GM23338 (cell line): ENCODE measurements around the gene PHACTR1. TPM values are rescaled to one million over a fixed set of nuclear protein-coding genes. Genes with fewer than 3 reads are reported as not detected.

Source experiments
- ATAC-seq: fragments of 200-7000 bp; cut with Tn5 transposase; 3 replicates; pipeline ENCODE4 v1.9.1; 2020
- DNase-seq: peaks from one replicate; pipeline ENCODE4 v3.0.0-alpha.2; 2015; ENCODE audit warnings: low spot score
- H2AFZ ChIP-seq: fragments of 200-600 bp; sonication (generic); 2 replicates; pipeline ENCODE4 v1.8.0; 2016; ENCODE audit warnings: antibody characterized with exemption, mild to moderate bottlenecking, moderate library complexity
- H3F3A ChIP-seq: fragments of 200-600 bp; sonication (generic); replicated peaks from 2 replicates; pipeline ENCODE4 v1.8.0; 2017; ENCODE audit warnings: antibody characterized with exemption, mixed run types, low read depth
- H3K27ac ChIP-seq: fragments of 200-600 bp; sonication (generic); 2 replicates; pipeline ENCODE4 v1.6.1; 2016; ENCODE audit warnings: low read depth
- H3K27me3 ChIP-seq: fragments of 200-600 bp; sonication (generic); 2 replicates; pipeline ENCODE4 v1.8.0; 2016; ENCODE audit warnings: mild to moderate bottlenecking, mixed run types, moderate library complexity; ENCODE audit not compliant: insufficient read depth
- H3K36me3 ChIP-seq: fragments of 200-600 bp; sonication (generic); 2 replicates; pipeline ENCODE4 v1.8.0; 2016; ENCODE audit warnings: mild to moderate bottlenecking; ENCODE audit not compliant: insufficient read depth
- H3K4me1 ChIP-seq: fragments of 200-600 bp; sonication (generic); 2 replicates; pipeline ENCODE4 v1.8.0; 2016; ENCODE audit warnings: mild to moderate bottlenecking, moderate library complexity; ENCODE audit not compliant: insufficient read depth
- H3K4me2 ChIP-seq: fragments of 200-600 bp; sonication (generic); 2 replicates; pipeline ENCODE4 v1.7.1; 2017; ENCODE audit warnings: mixed run types
- H3K4me3 ChIP-seq: fragments of 200-600 bp; sonication (generic); 2 replicates; pipeline ENCODE4 v1.6.1; 2016; ENCODE audit warnings: mixed run types
- H3K79me2 ChIP-seq: fragments of 200-600 bp; sonication (generic); replicated peaks from 2 replicates; pipeline ENCODE4 v1.8.0; 2017; ENCODE audit warnings: mild to moderate bottlenecking; ENCODE audit not compliant: insufficient read depth
- H3K9me2 ChIP-seq: fragments of 200-600 bp; sonication (generic); 2 replicates; pipeline ENCODE4 v1.8.0; 2017; ENCODE audit not compliant: insufficient read depth
- H4K20me1 ChIP-seq: fragments of 200-600 bp; sonication (generic); replicated peaks from 2 replicates; pipeline ENCODE4 v1.8.0; 2017; ENCODE audit warnings: mild to moderate bottlenecking; ENCODE audit not compliant: insufficient read depth
- H3K27ac Mint-ChIP-seq: 2 replicates; pipeline ENCODE4 v1.8.0; 2020; ENCODE audit warnings: inconsistent platforms, mild to moderate bottlenecking, moderate library complexity, mixed read lengths
- H3K27me3 Mint-ChIP-seq: 3 replicates; pipeline ENCODE4 v1.8.0; 2022; ENCODE audit warnings: low read depth, mild to moderate bottlenecking, moderate library complexity, mixed read lengths, inconsistent platforms; ENCODE audit not compliant: insufficient read depth, poor library complexity
- H3K36me3 Mint-ChIP-seq: 3 replicates; pipeline ENCODE4 v1.8.0; 2021; ENCODE audit warnings: low read depth, mild to moderate bottlenecking, inconsistent platforms, moderate library complexity, mixed read lengths
- H3K4me1 Mint-ChIP-seq: 3 replicates; pipeline ENCODE4 v1.8.0; 2020; ENCODE audit warnings: mild to moderate bottlenecking, inconsistent platforms, mixed read lengths
- H3K4me3 Mint-ChIP-seq: 3 replicates; pipeline ENCODE4 v1.8.0; 2021; ENCODE audit warnings: moderate library complexity, mild to moderate bottlenecking, inconsistent platforms, mixed read lengths
- H3K9me3 Mint-ChIP-seq: 3 replicates; pipeline ENCODE4 v1.8.0; 2020; ENCODE audit warnings: moderate library complexity, mild to moderate bottlenecking, inconsistent platforms, mixed read lengths
- CTCF ChIP-seq, 2 experiments: fragments of 200-600 bp in 1 of 2; sonication (generic) in 1 of 2; conservative IDR thresholded peaks; 2 replicates each; pipeline versions ENCODE4 v1.5.1 to v1.6.1; 2016 to 2017; ENCODE audit warnings: antibody characterized with exemption in 2 of 2, low read depth in 2 of 2, mild to moderate bottlenecking in 2 of 2, moderate library complexity in 1 of 2
- EZH2 ChIP-seq: fragments of 200-600 bp; sonication (generic); IDR thresholded peaks from one replicate; pipeline ENCODE4 v1.8.0; 2017; ENCODE audit warnings: antibody characterized with exemption, mild to moderate bottlenecking, low read depth; ENCODE audit not compliant: unreplicated experiment
- EZH2phosphoT487 ChIP-seq: fragments of 200-600 bp; sonication (generic); IDR thresholded peaks from one replicate; pipeline ENCODE4 v1.8.1; 2018; ENCODE audit warnings: antibody characterized with exemption; ENCODE audit not compliant: unreplicated experiment
- JUNB ChIP-seq: IDR thresholded peaks from one replicate; pipeline ENCODE4 v1.6.1; 2016; ENCODE audit warnings: antibody characterized with exemption; ENCODE audit not compliant: unreplicated experiment
- NANOG ChIP-seq: IDR thresholded peaks from 2 replicates; pipeline ENCODE4 v1.6.1; 2016; ENCODE audit warnings: antibody characterized with exemption, borderline replicate concordance
- POLR2AphosphoS5 ChIP-seq: IDR thresholded peaks from 2 replicates; pipeline ENCODE4 v1.6.1; 2016; ENCODE audit warnings: antibody characterized with exemption, low read depth
- STAT1 ChIP-seq: IDR thresholded peaks from one replicate; pipeline ENCODE4 v1.6.1; 2016; ENCODE audit warnings: antibody characterized with exemption; ENCODE audit not compliant: unreplicated experiment
- ZNF114 ChIP-seq: fragments of 250-450 bp; sonication (Bioruptor Pico); IDR thresholded peaks from 2 replicates; pipeline ENCODE4 v1.5.0; 2020; ENCODE audit warnings: mild to moderate bottlenecking, moderate library complexity
- ZNF331 ChIP-seq: fragments of 250-450 bp; sonication (Bioruptor Pico); IDR thresholded peaks from 2 replicates; pipeline ENCODE4 v1.5.0; 2020; ENCODE audit warnings: low read depth, mild to moderate bottlenecking, moderate library complexity
- polyA plus RNA-seq: library from polyadenylated mRNA; unstranded; fragments of >200 nt; fragmentation: Nextera tagmentation; extraction: Ambion mirVana; gene quantifications from 2 replicates; pipeline ENCODE4 v1.2.1, GENCODE V29; 2016
- total RNA-seq: library from RNA; depleted of rRNA; stranded (reverse); fragments of >200 nt; shearing (Covaris generic); gene quantifications from 2 replicates; pipeline ENCODE4 v1.2.3, GENCODE V29; 2014
- TF ChIP-seq, protein P1 (sequence below): IDR thresholded peaks from 2 replicates; pipeline ENCODE4 v1.6.1; 2016; ENCODE audit warnings: antibody characterized with exemption
- TF ChIP-seq, protein P2 (sequence below): fragments of 250-450 bp; sonication (Bioruptor Pico); IDR thresholded peaks from 2 replicates; pipeline ENCODE4 v1.5.0; 2020; ENCODE audit warnings: mild to moderate bottlenecking, moderate library complexity
- TF ChIP-seq, protein P3 (sequence below): IDR thresholded peaks from one replicate; pipeline ENCODE4 v1.6.1; 2018; ENCODE audit warnings: antibody characterized with exemption; ENCODE audit not compliant: unreplicated experiment

The PHACTR1 gene
- total and polyA plus RNA-seq, 2 experiments from 2014 or later, result 5.9 to 19.3 TPM

GRCh38 chr6:13303668-13304017, 587.1 kb downstream of the PHACTR1 start:
- ATAC-seq (no peak), DNase-seq (no peak)
- Histone ChIP-seq H3K4me3 (no peak overlapping the region), H3K27ac (no peak overlapping the region), H3K36me3 (peaks cover 34% of the 10 kb centered on the region), H2AFZ (no peak overlapping the region), H4K20me1 (peaks cover 5% of the 10 kb centered on the region; the same call in 1 of the 2 replicates), H3K4me1 (no peaks in the 10 kb centered on the region), H3K9me2 (no peaks in the 10 kb centered on the region), H3F3A (no peaks in the 10 kb centered on the region), H3K4me2 (no peak overlapping the region), H3K79me2 (no peaks in the 10 kb centered on the region; the same call in 1 of the 2 replicates), H3K27me3 (no peaks in the 10 kb centered on the region)
- no peak overlapping the region for H3K4me3 Mint-ChIP-seq
- H3K9me3 Mint-ChIP-seq, result no peaks in the 10 kb centered on the region
- peaks cover 58% of the 10 kb centered on the region for H3K36me3 Mint-ChIP-seq
- H3K4me1 Mint-ChIP-seq, result no peaks in the 10 kb centered on the region
- H3K27ac Mint-ChIP-seq, result no peak overlapping the region
- TF ChIP-seq POLR2AphosphoS5 (no peak), EZH2phosphoT487 (no peak), CTCF (conservative IDR thresholded peaks at IDR 0.05; ENCODE audit: low read depth in 2 of 2) (no peak), ZNF114 (no peak), STAT1 (no peak), EZH2 (no peak), JUNB (no peak), ZNF331 (CRISPR knock-in tag) (no peak), NANOG (no peak)
- TF ChIP-seq, protein P1, sequence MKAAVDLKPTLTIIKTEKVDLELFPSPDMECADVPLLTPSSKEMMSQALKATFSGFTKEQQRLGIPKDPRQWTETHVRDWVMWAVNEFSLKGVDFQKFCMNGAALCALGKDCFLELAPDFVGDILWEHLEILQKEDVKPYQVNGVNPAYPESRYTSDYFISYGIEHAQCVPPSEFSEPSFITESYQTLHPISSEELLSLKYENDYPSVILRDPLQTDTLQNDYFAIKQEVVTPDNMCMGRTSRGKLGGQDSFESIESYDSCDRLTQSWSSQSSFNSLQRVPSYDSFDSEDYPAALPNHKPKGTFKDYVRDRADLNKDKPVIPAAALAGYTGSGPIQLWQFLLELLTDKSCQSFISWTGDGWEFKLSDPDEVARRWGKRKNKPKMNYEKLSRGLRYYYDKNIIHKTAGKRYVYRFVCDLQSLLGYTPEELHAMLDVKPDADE, result no peak
- TF ChIP-seq, protein P2, sequence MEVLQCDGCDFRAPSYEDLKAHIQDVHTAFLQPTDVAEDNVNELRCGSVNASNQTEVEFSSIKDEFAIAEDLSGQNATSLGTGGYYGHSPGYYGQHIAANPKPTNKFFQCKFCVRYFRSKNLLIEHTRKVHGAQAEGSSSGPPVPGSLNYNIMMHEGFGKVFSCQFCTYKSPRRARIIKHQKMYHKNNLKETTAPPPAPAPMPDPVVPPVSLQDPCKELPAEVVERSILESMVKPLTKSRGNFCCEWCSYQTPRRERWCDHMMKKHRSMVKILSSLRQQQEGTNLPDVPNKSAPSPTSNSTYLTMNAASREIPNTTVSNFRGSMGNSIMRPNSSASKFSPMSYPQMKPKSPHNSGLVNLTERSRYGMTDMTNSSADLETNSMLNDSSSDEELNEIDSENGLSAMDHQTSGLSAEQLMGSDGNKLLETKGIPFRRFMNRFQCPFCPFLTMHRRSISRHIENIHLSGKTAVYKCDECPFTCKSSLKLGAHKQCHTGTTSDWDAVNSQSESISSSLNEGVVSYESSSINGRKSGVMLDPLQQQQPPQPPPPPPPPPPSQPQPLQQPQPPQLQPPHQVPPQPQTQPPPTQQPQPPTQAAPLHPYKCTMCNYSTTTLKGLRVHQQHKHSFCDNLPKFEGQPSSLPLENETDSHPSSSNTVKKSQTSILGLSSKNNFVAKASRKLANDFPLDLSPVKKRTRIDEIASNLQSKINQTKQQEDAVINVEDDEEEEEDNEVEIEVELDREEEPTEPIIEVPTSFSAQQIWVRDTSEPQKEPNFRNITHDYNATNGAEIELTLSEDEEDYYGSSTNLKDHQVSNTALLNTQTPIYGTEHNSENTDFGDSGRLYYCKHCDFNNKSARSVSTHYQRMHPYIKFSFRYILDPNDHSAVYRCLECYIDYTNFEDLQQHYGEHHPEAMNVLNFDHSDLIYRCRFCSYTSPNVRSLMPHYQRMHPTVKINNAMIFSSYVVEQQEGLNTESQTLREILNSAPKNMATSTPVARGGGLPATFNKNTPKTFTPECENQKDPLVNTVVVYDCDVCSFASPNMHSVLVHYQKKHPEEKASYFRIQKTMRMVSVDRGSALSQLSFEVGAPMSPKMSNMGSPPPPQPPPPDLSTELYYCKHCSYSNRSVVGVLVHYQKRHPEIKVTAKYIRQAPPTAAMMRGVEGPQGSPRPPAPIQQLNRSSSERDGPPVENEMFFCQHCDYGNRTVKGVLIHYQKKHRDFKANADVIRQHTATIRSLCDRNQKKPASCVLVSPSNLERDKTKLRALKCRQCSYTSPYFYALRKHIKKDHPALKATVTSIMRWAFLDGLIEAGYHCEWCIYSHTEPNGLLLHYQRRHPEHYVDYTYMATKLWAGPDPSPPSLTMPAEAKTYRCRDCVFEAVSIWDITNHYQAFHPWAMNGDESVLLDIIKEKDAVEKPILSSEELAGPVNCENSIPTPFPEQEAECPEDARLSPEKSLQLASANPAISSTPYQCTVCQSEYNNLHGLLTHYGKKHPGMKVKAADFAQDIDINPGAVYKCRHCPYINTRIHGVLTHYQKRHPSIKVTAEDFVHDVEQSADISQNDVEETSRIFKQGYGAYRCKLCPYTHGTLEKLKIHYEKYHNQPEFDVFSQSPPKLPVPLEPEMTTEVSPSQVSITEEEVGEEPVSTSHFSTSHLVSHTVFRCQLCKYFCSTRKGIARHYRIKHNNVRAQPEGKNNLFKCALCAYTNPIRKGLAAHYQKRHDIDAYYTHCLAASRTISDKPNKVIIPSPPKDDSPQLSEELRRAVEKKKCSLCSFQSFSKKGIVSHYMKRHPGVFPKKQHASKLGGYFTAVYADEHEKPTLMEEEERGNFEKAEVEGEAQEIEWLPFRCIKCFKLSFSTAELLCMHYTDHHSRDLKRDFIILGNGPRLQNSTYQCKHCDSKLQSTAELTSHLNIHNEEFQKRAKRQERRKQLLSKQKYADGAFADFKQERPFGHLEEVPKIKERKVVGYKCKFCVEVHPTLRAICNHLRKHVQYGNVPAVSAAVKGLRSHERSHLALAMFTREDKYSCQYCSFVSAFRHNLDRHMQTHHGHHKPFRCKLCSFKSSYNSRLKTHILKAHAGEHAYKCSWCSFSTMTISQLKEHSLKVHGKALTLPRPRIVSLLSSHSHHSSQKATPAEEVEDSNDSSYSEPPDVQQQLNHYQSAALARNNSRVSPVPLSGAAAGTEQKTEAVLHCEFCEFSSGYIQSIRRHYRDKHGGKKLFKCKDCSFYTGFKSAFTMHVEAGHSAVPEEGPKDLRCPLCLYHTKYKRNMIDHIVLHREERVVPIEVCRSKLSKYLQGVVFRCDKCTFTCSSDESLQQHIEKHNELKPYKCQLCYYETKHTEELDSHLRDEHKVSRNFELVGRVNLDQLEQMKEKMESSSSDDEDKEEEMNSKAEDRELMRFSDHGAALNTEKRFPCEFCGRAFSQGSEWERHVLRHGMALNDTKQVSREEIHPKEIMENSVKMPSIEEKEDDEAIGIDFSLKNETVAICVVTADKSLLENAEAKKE (CRISPR knock-in tag), result no peak
- TF ChIP-seq, protein P3, sequence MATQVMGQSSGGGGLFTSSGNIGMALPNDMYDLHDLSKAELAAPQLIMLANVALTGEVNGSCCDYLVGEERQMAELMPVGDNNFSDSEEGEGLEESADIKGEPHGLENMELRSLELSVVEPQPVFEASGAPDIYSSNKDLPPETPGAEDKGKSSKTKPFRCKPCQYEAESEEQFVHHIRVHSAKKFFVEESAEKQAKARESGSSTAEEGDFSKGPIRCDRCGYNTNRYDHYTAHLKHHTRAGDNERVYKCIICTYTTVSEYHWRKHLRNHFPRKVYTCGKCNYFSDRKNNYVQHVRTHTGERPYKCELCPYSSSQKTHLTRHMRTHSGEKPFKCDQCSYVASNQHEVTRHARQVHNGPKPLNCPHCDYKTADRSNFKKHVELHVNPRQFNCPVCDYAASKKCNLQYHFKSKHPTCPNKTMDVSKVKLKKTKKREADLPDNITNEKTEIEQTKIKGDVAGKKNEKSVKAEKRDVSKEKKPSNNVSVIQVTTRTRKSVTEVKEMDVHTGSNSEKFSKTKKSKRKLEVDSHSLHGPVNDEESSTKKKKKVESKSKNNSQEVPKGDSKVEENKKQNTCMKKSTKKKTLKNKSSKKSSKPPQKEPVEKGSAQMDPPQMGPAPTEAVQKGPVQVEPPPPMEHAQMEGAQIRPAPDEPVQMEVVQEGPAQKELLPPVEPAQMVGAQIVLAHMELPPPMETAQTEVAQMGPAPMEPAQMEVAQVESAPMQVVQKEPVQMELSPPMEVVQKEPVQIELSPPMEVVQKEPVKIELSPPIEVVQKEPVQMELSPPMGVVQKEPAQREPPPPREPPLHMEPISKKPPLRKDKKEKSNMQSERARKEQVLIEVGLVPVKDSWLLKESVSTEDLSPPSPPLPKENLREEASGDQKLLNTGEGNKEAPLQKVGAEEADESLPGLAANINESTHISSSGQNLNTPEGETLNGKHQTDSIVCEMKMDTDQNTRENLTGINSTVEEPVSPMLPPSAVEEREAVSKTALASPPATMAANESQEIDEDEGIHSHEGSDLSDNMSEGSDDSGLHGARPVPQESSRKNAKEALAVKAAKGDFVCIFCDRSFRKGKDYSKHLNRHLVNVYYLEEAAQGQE, result no peak
- peaks cover 4% of the 10 kb centered on the region for H3K27me3 Mint-ChIP-seq
